ENCODE results near the gene OR52H1.

DNA sequence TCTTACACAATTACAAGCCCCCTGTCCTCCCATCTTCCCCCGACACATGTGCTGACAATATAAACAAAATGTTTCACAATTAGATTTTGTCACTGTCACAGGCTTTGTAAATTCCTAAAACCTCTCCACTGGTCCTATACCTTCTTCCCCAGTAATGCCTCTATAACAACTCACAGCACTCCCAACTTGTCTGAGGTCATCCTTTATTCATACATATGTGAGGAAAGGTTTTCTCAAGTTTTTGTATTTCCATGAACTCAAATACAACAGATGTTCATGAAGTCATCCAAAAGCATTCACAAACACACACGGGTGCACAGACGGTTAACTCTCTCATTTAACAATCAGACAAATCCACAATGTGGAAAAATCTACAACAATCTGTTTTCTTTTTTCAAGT lies 1.9 kb downstream of the OR52H1 start:
- TF ChIP-seq ISL1 (CRISPR knock-in tag; IDR thresholded peaks at IDR 0.05): no peak
- no peak for TF ChIP-seq ZFP3 (CRISPR knock-in tag; IDR thresholded peaks at IDR 0.05)
- TF ChIP-seq, protein P1, sequence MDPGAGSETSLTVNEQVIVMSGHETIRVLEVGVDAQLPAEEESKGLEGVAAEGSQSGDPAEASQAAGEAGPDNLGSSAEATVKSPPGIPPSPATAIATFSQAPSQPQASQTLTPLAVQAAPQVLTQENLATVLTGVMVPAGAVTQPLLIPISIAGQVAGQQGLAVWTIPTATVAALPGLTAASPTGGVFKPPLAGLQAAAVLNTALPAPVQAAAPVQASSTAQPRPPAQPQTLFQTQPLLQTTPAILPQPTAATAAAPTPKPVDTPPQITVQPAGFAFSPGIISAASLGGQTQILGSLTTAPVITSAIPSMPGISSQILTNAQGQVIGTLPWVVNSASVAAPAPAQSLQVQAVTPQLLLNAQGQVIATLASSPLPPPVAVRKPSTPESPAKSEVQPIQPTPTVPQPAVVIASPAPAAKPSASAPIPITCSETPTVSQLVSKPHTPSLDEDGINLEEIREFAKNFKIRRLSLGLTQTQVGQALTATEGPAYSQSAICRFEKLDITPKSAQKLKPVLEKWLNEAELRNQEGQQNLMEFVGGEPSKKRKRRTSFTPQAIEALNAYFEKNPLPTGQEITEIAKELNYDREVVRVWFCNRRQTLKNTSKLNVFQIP (CRISPR knock-in tag; IDR thresholded peaks at IDR 0.05; ENCODE audit: borderline replicate concordance, low read depth): no peak
- TF ChIP-seq, protein P2, sequence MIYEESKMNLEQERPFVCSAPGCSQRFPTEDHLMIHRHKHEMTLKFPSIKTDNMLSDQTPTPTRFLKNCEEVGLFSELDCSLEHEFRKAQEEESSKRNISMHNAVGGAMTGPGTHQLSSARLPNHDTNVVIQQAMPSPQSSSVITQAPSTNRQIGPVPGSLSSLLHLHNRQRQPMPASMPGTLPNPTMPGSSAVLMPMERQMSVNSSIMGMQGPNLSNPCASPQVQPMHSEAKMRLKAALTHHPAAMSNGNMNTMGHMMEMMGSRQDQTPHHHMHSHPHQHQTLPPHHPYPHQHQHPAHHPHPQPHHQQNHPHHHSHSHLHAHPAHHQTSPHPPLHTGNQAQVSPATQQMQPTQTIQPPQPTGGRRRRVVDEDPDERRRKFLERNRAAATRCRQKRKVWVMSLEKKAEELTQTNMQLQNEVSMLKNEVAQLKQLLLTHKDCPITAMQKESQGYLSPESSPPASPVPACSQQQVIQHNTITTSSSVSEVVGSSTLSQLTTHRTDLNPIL (CRISPR knock-in tag; IDR thresholded peaks at IDR 0.05; ENCODE audit: low read depth): no peak
- TF ChIP-seq ZFP30 (CRISPR knock-in tag; IDR thresholded peaks at IDR 0.05): no peak
- TF ChIP-seq, protein P3, sequence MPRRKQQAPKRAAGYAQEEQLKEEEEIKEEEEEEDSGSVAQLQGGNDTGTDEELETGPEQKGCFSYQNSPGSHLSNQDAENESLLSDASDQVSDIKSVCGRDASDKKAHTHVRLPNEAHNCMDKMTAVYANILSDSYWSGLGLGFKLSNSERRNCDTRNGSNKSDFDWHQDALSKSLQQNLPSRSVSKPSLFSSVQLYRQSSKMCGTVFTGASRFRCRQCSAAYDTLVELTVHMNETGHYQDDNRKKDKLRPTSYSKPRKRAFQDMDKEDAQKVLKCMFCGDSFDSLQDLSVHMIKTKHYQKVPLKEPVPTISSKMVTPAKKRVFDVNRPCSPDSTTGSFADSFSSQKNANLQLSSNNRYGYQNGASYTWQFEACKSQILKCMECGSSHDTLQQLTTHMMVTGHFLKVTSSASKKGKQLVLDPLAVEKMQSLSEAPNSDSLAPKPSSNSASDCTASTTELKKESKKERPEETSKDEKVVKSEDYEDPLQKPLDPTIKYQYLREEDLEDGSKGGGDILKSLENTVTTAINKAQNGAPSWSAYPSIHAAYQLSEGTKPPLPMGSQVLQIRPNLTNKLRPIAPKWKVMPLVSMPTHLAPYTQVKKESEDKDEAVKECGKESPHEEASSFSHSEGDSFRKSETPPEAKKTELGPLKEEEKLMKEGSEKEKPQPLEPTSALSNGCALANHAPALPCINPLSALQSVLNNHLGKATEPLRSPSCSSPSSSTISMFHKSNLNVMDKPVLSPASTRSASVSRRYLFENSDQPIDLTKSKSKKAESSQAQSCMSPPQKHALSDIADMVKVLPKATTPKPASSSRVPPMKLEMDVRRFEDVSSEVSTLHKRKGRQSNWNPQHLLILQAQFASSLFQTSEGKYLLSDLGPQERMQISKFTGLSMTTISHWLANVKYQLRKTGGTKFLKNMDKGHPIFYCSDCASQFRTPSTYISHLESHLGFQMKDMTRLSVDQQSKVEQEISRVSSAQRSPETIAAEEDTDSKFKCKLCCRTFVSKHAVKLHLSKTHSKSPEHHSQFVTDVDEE (CRISPR knock-in tag; IDR thresholded peaks at IDR 0.05): no peak
- no peak for TF ChIP-seq ZNF70 (CRISPR knock-in tag; IDR thresholded peaks at IDR 0.05)
- no peak for TF ChIP-seq RARB (CRISPR knock-in tag; IDR thresholded peaks at IDR 0.05)
- no peak for TF ChIP-seq BACH2 (CRISPR knock-in tag; IDR thresholded peaks at IDR 0.05; ENCODE audit: borderline replicate concordance)
- no peak for TF ChIP-seq SNAI2 (CRISPR knock-in tag; IDR thresholded peaks at IDR 0.05)
- no peak for TF ChIP-seq PPARA (CRISPR knock-in tag; IDR thresholded peaks at IDR 0.05; ENCODE audit: borderline replicate concordance)
- TF ChIP-seq ARNTL (CRISPR knock-in tag; IDR thresholded peaks at IDR 0.05; ENCODE audit: borderline replicate concordance, low read depth): no peak

Measured in SK-N-SH treated with all-trans-retinoic acid at 6 μM for 48 hours (cell line).